Sciatic nerve (tissue), 2 donors: Measurements from ENCODE around the gene NFATC3. TPM values are rescaled to one million over a fixed set of nuclear protein-coding genes. Genes with fewer than 3 reads are reported as not detected.
A peak's percentile ranks its signal among the peaks of the same experiment; 100 is the strongest.
"Not testable (repeated sequence)": the region's sequence is repeated elsewhere in the genome, so short reads cannot be mapped to it uniquely, and the experiment has no call there.

Source experiments
- ATAC-seq: fragments of 200-7000 bp; cut with Tn5 transposase; one replicate; pipeline ENCODE4 v1.9.1; 2020; ENCODE audit warnings: mild to moderate bottlenecking, moderate library complexity
- DNase-seq: peaks from one replicate; pipeline ENCODE4 v3.0.0-alpha.2; 2020; ENCODE audit warnings: low spot score
- intact Hi-C: fragments of 100-400 bp; cut with DNase I; formaldehyde crosslinking; loops from one replicate; pipeline ENCODE4 v1.14.2; 2022
- total RNA-seq: library from RNA; stranded (reverse); fragmentation: NEBNext Ultra II Directional; extraction: Animal tissue kit (Norgen Biotek cat#: 25700); gene quantifications from one replicate; pipeline ENCODE4 v1.2.1, GENCODE V29; 2021
- donor health status: DM: no; HTN: no; CAD: no.
- donor health status: DM: no; HTN: no; CAD: no.

Gene NFATC3
- total RNA-seq, 1 donor from 2014 or later, result 66.4 TPM

- intact Hi-C loops, result loop anchor here (10.0 kb wide), 1 partner anchor 150 kb away; the partner anchor contains the start of gene ESRP2
- peak; percentile 94 for DNase-seq
- ATAC-seq, result peak; percentile 87
Measured at GRCh38 chr16:68084504-68085258, 489 bp upstream of the NFATC3 start.

GRCh38 chr16:68086336-68086841 is 1.2 kb downstream of the NFATC3 start:
- ATAC-seq, result no peak
- no peak for DNase-seq
- intact Hi-C loops, result loop anchor here (10.0 kb wide), 1 partner anchor 148 kb away; the partner anchor contains the start of gene ESRP2

GRCh38 chr16:68086860-68087268 is 1.7 kb downstream of the NFATC3 start:
- DNase-seq, result no peak
- no peak for ATAC-seq
- intact Hi-C loops, result loop anchor here (10.0 kb wide), 1 partner anchor 148 kb away; the partner anchor contains the start of gene ESRP2

- DNase-seq (no peak), ATAC-seq (no peak)
- intact Hi-C loops, result loop anchor here (10.0 kb wide), 1 partner anchor 147 kb away; the partner anchor contains the start of gene ESRP2
Measured at GRCh38 chr16:68087688-68088087, 2.5 kb downstream of the NFATC3 start.

- DNase-seq (no peak), ATAC-seq (no peak)
- intact Hi-C loops, result loop anchor here (10.0 kb wide), 1 partner anchor 146 kb away; the partner anchor contains the start of gene ESRP2
Measured at GRCh38 chr16:68088130-68088972, 3.2 kb downstream of the NFATC3 start.

- no peak for DNase-seq
- intact Hi-C loops, result loop anchor here (10.0 kb wide), 1 partner anchor 146 kb away; the partner anchor contains the start of gene ESRP2
- ATAC-seq, result no peak
Measured at GRCh38 chr16:68089067-68089466, 3.9 kb downstream of the NFATC3 start.

GRCh38 chr16:68090130-68090529 is 5.0 kb downstream of the NFATC3 start:
- DNase-seq, result no peak

GRCh38 chr16:68090533-68090932 is 5.4 kb downstream of the NFATC3 start:
- intact Hi-C loops, result no loop called here
- ATAC-seq (no peak), DNase-seq (no peak)

More at GRCh38 chr16:68090130-68090529, 5.0 kb downstream of the NFATC3 start:
- ATAC-seq, result no peak
- intact Hi-C loops, result no loop called here

GRCh38 chr16:68091380-68092261 is 6.5 kb downstream of the NFATC3 start:
- intact Hi-C loops, result no loop called here
- DNase-seq, result no peak
- no peak for ATAC-seq

GRCh38 chr16:68092275-68092674 is 7.1 kb downstream of the NFATC3 start:
- ATAC-seq, intact Hi-C loops: not testable (repeated sequence)

GRCh38 chr16:68093816-68094613 is 8.8 kb downstream of the NFATC3 start:
- intact Hi-C loops, result no loop called here
- ATAC-seq (peak; percentile 84), DNase-seq (no peak)

More at GRCh38 chr16:68092275-68092674, 7.1 kb downstream of the NFATC3 start:
- DNase-seq, result not testable (repeated sequence)

GRCh38 chr16:68094614-68094934 is 9.4 kb downstream of the NFATC3 start:
- ATAC-seq (no peak), DNase-seq (no peak)
- intact Hi-C loops, result no loop called here

GRCh38 chr16:68096491-68096890 is 11.3 kb downstream of the NFATC3 start:
- no peak for ATAC-seq
- intact Hi-C loops, result no loop called here
- DNase-seq, result no peak

GRCh38 chr16:68097088-68097487 is 11.9 kb downstream of the NFATC3 start:
- intact Hi-C loops, result no loop called here
- DNase-seq, result no peak
- ATAC-seq, result no peak

- DNase-seq (no peak), ATAC-seq (no peak)
- intact Hi-C loops, result no loop called here
Measured at GRCh38 chr16:68097895-68098294, 12.7 kb downstream of the NFATC3 start.

GRCh38 chr16:68100488-68100887 is 15.3 kb downstream of the NFATC3 start:
- intact Hi-C loops, result no loop called here
- DNase-seq (no peak), ATAC-seq (no peak)

GRCh38 chr16:68105611-68106010 is 20.4 kb downstream of the NFATC3 start:
- ATAC-seq (no peak), DNase-seq (no peak)
- intact Hi-C loops, result no loop called here
